GM18499 (cell line): Measurements from ENCODE around the gene DSCAM.
"Not testable (repeated sequence)": the region's sequence is repeated elsewhere in the genome, so short reads cannot be mapped to it uniquely, and the experiment has no call there.

Experiments used
- ATAC-seq: cut with Tn5 transposase; IDR thresholded peaks from one replicate; pipeline ENCODE4 v1.9.1; 2021; ENCODE audit warnings: moderate number of reproducible peaks; ENCODE audit not compliant: insufficient read depth, unreplicated experiment

Gene DSCAM

DNA sequence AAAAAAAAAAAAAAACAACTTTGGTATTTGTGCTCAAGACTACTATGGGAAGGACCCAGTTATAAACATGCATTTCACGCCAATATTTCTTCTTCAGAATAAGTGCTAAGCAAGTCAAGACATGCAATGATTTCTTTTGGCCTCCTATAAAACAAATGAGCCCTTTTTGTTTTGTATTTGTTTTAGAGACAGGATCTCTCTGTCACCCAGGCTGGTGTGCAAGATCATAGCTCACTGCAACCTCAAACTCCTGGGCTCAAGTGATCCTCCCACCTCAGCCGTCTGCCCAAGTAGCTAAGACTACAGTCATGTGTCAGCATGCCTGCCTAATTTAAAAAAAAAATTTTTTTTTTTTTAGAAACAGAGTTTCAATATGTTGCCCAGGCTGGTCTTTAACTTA lies 631.0 kb downstream of the DSCAM start:
- ATAC-seq = no peak

DNA sequence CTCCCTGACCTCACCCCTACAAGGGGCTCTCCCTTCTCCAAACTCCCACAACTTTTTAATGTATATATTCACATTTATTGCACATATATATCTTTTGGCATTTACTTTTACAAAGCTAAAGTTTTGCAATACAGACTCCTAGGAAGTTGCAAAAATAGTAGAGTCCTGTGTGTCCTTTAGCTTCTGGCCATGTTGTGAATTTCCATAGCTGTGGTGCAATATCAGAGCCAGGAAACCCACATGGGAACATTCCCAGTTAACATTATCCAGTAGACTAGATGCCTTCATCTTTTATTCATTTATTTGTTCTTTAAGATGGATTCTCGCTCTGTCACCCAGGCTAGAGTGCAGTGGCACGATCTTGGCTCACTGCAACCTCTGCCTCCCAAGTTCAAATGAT lies 636.7 kb downstream of the DSCAM start:
- no peak for ATAC-seq

DNA sequence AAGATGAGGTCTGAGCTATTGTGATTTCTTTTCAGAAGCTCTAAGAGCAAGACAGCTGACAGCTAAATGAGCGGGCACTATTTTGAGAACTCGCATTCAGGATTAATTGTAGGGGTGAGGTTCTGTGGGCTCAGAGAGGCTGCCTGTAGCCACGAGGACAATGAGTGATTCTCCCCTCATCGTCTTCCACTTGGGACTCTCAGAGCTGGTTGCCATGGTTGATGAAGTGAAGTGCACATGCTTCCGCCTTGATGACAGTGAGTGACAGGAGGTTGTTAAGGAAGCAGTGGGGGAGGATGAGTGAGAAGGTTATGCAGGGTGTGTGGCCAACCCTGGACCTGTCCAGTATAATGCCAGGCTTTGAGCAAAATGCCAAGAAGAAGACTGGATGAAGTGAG lies 638.0 kb downstream of the DSCAM start:
- ATAC-seq = no peak

DNA sequence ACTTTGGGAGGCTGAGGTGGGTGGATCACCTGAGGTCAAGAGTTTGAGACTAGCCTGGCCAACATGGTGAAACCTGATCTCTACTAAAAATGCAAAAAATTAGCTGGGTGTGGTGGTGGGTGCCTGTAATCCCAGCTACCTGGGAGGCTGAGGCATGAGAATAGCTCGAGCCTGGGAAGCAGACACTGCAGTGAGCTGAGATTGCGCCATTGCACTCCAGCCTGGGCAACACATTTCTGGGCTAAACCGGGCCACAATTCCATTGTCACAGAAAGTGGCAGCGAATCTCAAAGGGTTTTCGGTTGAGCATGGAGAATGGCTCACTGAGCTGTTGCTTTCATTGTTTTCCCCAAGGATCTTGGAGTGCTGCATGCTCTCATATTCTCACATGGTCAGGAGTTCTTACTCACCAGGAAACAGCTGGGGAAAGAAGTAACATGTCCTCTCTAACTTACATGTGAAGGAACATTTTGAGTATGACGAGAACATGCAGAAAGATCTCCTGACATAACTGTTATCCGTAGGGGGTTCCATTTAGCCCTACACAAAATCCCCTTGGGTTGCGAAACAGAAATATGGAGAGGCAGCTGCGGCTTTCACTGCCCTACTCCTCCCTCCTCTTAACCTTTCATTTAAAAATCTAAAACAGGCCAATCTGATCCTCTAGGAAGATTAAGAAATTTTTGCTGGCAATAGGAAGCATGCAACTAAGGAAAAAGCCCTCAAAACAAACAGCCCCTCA lies 638.6 kb downstream of the DSCAM start:
- no peak for ATAC-seq

DNA sequence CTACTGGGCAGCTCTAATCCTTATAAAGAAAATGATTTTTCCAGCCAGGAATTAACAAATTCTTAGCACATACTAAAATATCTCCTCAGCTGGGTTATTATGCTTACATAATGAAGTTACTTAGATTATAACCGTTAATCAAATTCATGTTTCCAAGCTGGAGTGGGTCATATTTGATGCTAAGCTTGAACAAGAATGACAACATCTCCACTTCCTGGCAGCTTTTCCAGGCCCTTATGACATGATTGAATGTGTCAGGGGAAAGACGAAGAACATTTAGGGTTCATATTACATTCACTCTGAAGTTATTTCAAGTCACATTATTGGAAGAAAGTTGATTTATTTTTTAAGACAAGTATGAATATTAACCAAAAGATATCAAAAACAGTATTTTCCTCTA lies 646.0 kb downstream of the DSCAM start:
- no peak for ATAC-seq

DNA sequence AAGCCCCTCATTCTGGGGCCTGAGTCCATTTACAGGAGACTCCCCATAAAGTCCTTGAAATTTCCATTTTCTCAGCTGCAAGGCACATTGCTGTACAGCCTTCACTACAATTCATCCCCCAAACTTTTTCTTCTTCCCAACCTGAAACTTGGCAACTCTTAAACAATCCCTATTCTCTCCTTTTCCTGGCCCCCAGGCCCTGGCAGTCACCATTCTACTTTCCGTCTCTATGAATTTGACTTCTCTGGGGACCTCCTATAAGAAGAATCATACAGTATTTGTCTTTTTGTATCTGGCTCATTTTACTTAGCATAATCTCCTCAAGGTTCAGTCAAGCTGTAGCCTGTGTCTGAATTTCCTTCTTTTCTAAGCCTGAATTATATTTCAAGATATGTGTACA lies 646.8 kb downstream of the DSCAM start:
- no peak for ATAC-seq

DNA sequence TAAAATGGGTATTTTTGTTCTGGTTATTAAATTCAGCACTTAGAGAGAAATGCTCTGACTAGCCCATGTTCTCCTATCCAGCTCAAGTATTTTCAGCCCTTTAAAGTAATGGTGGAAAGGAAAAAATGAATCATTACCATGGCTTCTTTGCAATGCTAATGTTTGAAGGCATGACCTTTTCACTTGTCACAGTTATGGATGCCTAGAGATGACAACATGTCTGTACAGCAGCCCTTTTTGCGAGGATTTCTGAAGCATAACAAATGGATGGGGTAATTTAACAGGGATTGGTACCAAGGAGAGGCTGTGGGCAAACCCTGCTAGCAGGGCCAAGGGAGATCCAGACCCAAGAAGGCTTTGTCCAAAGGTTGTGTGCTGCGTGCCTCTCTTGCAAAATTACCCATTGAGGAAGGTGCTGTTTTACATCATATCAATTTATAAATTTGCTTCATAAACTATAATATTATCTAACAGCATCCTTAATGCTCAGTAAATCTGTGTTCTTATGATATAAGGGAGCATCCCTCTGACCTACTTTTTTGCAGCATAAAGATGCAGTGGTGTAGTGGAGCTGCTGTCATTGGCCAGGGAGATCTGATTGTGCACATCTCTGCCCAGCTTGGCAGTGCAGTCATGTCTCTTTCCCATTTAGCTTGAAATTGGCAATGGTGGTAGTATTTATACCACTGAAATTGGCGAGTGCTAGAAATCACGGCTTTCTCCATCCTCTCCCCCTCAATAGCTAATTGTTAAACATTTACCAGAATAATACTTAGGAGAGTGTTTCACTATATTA lies 652.6 kb downstream of the DSCAM start:
- no peak for ATAC-seq

DNA sequence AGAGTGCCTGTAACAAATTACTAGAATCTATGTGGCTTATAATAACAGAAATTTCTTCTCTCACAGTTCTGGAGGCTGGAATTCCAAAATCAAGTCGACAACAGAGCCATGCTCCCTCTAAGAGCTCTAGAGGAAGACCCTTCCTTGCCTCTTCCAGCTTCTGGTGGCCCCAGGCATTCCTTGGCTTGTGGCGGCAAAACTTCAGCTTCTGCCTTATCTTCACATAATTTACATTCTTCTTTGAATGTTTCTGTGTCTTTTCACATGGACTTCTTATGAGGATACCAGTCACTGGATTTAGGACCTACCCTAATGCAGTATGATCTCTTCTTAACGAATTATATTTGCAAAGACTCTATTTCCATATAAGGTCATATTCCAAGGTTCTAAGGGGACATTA lies 655.3 kb downstream of the DSCAM start:
- ATAC-seq = no peak

DNA sequence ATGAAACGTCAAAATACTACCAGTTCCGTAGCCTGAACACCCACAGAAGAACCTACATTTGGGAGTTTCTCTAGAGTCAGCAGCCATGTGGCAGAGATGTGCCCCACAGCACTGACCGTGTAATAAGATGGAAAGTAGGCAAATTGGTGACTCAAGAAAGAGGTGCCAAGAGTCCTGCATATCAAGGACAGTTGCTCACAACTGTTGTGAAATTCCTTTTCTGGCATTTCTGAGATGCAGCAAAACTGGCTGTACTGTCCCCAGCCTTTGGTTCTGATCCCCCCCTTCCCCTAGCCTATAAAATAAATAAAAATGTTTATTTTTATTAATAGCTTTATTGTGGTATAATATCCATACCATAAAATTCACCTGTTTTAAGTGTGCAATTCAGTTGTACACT lies 655.8 kb downstream of the DSCAM start:
- ATAC-seq = no peak

DNA sequence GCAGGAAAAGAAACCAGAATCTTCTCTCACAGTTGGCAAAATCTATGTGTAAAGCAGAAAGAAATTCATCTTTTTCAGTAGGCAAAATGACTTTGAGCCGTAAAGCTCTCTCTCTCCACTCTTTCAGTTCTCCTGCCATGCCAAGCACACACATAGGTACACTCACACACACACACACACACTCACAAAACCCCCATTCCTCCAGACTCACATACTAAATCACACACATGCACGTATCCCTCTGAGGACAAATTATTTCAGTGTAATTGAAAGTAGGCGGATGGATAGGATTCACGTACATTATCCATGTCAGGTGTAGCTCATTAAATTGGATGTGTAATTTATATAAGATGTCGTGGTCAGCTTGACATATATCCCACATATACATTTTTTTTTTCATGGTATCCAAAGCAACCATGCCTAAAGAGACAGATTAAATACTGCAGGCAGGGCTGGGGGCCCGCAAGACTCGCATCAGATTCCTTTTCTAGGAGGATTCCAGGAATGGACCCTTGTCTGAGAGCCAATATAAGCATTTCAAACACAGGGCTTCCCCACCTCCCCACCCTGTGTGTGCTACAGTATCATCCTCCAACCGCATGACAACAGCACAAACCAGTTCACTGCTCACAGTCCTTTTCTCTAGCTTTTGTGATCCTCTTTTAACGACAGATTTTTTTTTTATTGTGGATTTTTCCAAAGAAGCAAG lies 658.9 kb downstream of the DSCAM start:
- ATAC-seq = no peak

DNA sequence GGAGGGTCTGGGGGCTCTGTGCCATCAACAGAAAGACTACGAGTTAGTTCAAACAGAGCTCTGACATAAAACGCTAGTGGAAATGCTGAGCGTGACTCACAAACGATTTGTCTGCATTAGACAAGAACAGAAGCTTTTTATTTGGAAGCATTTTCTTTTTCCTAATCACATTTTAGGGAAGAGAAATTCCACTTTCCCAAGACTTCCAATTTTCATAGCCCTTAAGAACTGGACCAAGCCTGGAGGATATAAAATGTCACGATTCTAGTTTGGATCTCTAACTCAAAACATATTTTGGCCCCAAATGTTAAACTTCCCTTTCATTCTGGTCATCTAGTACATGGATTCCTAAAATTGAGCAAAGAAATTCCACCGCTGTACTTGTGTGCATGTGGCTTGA lies 659.7 kb downstream of the DSCAM start:
- ATAC-seq = no peak

DNA sequence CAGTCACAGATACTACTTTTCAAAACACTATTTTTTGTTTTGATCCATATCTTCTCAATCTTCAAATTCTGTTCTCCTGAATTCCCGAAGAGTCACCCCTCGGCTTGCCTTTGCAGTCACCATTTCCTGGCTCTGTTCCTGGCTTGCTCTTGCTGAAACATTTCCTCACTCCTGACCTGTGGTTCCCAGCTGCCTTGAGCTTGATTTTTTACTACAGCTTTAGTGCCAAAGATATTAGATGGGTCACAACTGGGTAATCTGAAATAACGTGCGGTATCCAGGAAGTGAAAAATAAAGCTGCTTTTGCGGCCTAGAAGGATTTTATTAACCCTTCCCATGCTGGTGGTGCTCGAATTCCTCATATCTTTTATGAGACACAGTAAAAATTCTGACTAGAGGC lies 660.9 kb downstream of the DSCAM start:
- ATAC-seq = no peak

DNA sequence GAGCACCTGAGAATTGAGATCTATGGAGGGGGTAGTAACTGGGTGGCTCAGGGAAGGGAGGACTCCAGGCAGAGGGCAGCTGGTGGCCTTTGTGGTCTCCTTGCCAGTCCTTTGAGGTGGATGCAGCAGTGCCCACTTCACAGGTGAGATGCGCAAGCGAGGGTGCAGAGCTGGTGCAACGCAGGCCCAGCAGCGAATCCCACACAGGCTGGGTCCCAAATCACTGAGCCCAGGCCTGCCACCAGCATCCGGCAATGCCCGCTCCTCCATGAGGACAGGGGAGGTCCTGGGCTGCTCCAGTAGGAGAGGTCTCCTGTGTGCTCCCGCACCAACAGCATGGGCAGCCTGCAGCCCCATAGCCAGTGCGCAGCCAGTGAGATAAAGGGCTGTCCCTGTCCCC lies 661.8 kb downstream of the DSCAM start:
- ATAC-seq = no peak

DNA sequence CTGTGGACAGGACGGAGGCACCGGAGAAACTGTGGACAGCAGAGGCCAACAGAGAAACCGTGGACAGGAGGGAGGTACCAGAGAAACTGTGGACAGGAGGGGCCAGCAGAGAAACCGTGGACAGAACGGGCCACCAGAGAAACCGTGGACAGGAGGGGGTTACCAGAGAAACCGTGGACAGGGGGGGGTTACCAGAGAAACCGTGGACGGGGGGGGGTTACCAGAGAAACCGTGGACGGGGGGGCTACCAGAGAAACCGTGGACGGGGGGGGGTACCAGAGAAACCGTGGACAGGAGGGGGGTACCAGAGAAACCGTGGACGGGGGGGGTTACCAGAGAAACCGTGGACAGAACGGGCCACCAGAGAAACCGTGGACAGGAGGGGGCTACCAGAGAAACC lies 664.5 kb downstream of the DSCAM start:
- not testable (repeated sequence) for ATAC-seq

DNA sequence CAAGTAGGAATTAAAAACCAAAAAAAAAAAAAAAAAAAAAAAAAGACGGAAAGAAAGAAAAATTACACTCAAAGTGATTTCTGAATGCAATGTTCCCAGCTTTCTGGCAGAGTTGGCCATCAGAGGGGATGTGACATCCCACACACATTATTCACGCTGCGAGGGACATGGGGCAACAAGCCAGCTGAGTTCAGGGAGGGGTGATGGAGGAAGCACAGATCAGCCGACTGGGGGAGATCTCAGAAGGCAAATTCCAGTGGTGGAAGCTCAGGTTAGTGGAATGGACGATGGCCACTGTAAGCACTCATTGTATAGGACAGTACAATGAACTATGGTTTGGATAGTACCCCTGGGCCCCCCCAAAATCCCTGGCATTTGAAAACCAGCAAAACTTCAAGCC lies 667.8 kb downstream of the DSCAM start:
- no peak for ATAC-seq

DNA sequence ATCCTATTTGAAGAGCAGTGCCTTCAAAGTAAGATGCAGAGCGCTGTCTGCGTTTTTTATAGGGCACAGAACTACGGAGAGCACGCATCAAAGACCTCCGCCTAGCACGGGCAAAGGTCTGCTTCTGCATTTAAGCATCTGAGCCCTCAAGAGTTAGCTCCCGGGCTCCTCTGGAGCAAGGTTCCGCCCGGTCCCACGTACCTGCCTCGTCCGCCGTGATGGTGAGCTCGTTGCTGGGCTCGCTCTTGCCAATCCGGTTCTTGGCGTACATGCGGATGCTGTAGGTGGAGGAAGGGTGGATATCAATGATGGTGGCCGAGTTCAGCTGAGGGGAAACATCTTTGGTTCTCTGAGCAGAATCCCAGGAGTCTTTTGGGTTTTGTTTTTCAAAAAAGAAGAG lies 668.2 kb downstream of the DSCAM start:
- ATAC-seq = no peak

DNA sequence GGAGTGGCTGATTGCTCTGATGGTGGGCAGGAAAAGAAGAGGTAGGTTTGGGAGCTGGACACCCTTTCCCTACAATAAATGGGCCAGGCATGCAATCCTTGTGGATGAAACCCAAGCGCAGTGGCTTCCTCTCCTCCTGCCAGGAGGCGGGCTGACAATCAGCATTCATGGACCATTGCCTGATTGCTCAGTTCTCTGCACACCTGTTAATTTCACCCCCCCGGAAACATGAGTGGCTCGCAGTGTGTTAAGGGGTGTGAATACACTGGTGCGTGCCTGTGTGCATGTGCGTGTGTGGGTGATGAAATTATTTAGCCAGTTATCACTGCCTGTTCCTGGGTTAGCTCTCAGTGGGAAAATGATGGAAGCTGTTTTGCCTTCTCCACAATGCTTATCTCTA lies 669.0 kb downstream of the DSCAM start:
- ATAC-seq = no peak

DNA sequence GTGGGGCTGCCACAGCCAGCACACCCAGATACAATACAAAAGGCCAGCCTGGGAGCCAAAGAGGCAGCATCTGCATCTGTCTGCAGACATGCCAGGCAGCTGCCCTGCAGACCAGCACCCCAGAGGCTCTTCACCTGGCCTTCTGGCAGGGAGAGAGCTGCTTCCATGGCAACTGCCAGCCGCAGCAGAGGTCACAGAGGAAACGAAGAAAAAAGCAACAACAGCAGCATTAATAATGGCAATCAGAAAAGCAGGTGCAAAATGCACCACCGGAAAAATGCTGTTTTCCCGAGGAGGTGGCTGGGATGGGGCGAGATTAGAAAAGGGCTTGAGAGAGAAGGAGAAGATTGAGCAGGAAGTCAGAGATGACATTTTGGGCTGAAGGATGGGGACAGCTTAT lies 670.2 kb downstream of the DSCAM start:
- ATAC-seq = no peak

DNA sequence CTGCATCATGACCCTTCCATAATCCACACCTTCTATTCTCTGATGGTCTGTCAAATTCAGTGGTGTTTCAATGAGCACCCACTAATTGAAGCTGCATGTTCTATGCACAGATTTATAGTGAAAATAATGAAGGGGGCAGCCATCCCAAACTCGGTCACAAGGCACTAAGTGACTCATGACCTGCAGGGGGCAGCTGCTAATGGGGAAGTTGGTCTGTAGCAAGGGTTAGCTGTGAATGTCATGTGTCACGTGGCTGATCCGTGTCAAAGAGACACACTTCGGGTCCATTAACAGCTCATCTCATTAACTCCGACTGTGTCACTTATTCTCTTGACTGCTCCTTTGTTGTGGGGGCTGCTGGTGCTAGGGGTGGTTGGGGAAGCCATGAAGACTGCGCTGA lies 673.1 kb downstream of the DSCAM start:
- no peak for ATAC-seq

DNA sequence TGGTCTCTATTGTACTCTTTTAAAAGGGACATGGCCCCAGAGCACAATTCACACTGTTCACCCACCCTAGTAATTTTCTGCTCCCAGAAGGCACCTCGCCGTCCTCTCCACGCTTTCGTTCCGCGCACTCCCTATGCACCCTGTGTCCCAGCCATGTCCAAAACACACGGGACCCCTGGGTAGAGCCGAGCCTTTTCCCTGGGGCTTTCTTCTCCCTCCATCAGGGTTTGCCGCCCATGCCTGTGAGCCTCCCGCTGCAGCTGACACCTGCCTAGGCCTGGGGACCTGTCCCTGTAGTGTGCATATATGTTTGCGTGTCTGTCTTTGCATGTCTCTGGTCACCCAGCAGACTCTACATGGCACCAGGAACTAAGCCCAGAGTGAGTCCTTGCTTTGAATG lies 677.0 kb downstream of the DSCAM start:
- ATAC-seq = no peak

DNA sequence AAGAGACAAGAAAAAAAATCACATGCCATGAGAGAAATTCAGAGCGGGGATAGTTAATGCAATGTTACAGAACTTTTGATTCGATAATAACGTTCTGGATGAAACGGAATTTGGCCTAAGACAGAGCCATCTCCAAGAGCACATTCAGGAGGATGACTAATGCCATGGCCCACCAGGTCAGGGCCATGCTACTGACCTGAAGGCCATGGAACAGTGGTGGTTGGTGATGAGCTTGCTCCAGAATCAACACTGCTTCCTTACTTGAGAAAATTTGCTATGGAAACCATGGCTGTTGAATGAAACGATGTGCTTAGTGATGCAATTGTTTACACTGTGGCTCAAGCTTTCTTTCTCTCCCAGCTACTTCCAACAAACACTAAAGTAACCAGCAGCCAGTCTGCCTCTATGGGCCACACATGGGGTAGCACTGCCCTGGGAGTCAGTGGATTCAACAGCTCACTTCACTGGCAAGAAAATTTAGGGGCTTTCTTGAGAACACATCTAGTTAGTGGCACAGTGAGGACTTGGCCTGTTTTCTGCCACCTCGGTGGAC lies 680.6 kb downstream of the DSCAM start:
- no peak for ATAC-seq
